GM12873 (cell line): Measurements from ENCODE around the gene OPN4.
A peak's percentile ranks its signal among the peaks of the same experiment; 100 is the strongest.

ENCODE experiments used
- TF ChIP-seq, protein P1 (sequence below): IDR thresholded peaks from 2 replicates; pipeline ENCODE4 v1.5.1; 2012; ENCODE audit warnings: low read depth, mild to moderate bottlenecking, moderate library complexity, low read length, control low read depth; ENCODE audit not compliant: insufficient read depth; ENCODE audit errors: missing control alignments

Gene OPN4

DNA sequence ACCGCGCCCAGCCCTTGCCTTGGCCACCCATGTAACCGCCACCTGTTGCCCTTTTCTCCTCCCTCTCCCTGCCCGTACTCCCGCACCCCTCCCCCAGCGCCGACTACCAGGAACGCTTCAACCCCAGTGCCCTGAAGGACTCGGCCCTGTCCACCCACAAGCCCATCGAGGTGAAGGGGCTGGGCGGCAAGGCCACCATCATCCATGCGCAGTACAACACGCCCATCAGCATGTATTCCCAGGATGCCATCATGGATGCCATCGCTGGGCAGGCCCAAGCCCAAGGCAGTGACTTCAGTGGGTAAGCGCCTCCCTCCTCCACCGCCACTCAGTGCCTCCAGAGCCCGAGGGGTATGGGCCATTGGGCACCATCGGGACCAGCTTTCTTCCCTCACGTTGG, 32.6 kb downstream of the OPN4 start:
- TF ChIP-seq, protein P1, sequence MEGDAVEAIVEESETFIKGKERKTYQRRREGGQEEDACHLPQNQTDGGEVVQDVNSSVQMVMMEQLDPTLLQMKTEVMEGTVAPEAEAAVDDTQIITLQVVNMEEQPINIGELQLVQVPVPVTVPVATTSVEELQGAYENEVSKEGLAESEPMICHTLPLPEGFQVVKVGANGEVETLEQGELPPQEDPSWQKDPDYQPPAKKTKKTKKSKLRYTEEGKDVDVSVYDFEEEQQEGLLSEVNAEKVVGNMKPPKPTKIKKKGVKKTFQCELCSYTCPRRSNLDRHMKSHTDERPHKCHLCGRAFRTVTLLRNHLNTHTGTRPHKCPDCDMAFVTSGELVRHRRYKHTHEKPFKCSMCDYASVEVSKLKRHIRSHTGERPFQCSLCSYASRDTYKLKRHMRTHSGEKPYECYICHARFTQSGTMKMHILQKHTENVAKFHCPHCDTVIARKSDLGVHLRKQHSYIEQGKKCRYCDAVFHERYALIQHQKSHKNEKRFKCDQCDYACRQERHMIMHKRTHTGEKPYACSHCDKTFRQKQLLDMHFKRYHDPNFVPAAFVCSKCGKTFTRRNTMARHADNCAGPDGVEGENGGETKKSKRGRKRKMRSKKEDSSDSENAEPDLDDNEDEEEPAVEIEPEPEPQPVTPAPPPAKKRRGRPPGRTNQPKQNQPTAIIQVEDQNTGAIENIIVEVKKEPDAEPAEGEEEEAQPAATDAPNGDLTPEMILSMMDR = no peak

DNA sequence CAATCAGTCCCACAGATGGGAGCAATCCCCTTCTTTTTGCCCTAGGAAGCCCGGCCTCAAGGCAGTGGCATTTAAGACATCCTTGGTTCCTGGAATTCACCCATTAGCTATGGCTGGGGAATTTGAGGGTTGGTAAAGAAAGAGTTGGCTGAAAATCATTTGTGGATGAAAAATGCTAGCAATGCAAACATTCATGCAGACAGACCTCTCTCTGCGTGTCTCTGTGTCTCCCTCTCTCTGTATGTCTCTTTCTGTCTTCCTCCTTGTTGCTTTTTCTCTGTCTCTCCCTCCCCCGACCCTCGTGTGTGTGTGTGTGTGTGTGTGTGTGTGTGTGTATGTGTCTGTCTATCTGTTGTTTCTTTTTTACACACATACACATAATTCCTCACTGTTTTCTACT, 33.4 kb downstream of the OPN4 start:
- TF ChIP-seq, protein P1 = no peak

DNA sequence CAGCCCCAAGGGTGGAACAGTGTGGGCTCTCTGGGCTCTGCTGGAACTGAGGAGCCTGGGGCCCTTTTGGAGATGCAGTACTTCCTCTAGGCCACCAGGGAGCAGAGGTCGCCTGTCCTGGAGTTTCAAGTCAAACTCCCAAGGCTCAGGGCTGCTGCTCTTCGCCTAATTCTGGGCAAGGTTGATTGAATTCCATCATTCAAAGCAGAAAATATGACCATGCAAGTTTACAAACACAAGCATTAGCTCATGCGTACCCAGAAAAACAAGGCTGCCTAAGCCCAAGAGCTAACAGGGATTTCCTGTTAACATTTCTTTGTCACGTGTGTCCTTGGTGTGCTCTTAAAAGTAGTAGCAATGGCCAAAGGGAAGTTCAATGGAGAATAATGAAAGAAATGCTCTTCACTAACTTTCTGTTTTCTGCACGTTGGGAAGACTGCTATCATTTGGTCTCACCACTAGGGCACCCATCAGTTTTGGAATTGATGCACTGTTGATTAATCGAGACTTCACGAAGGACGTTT, 34.1 kb downstream of the OPN4 start:
- TF ChIP-seq, protein P1 = peak; percentile 95

- TF ChIP-seq, protein P1 = no peak
Observed at GRCh38 chr10:86689146-86689545, 34.8 kb downstream of the OPN4 start.

- TF ChIP-seq, protein P1 = no peak
Observed at GRCh38 chr10:86690231-86690630, 35.9 kb downstream of the OPN4 start.

DNA sequence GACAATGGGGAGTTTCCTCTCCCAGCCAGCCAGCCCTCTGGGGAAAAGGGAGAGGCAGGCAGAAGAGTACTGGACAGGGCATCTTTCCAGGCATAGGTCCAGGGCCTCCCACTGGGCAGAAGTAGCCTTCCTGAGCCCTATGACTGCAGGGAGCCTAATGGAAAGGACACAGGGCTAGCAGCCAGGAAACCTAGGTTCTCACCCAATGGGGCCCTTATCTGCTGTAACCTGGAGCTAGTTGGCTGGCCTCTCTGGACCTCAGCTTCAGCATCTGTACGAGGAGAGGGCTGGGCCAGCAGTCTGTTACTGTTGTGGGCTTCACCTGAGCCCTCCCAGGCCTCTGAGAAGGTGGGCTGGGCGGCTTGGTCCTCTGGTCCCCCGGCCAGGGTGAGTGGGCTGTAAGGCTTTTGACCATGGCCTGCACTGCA, 36.3 kb downstream of the OPN4 start:
- TF ChIP-seq, protein P1 = no peak

- TF ChIP-seq, protein P1 = no peak
Observed at GRCh38 chr10:86691333-86692022, 37.1 kb downstream of the OPN4 start.
